ENCODE measurements around the gene EPHA3.

Gene EPHA3

DNA sequence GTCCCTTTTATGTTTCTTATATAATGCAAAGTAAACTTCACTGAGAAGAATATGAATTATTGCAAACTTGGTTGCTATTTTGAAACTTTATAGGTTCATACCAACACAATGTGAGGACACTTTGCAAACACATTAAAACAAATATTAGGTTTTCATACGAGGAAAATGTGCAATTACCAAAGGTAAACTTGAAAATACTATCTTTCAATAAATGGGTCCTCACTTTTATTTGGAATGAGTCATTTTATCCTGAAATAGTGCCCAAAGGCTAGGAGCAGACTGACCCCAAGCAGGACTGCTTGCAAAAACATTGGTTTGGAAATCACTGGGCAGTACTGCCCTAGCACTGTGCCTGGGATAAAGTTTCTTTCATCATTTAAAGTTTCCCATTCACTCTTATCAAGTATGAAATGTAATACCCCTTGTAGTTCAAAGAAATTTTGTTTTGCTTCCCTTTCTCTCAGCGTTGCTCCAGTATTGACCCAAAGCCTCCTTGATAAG lies 396.5 kb downstream of the EPHA3 start:
- no peaks in the 10 kb centered on the region for H3K4me1 ChIP-seq (ENCODE audit: control insufficient read depth, insufficient read depth, low read length)
- CTCF ChIA-PET: no interaction called here
- TF ChIP-seq ZNF558 (tag by site-specific recombination; IDR thresholded peaks at IDR 0.05): no peak
- no peak for TF ChIP-seq BCL11A (tag by site-specific recombination; IDR thresholded peaks at IDR 0.05; ENCODE audit: low read depth)
- TF ChIP-seq ZNF529 (tag by site-specific recombination; IDR thresholded peaks at IDR 0.05; ENCODE audit: insufficient replicate concordance): no peak
- TF ChIP-seq, protein P1, sequence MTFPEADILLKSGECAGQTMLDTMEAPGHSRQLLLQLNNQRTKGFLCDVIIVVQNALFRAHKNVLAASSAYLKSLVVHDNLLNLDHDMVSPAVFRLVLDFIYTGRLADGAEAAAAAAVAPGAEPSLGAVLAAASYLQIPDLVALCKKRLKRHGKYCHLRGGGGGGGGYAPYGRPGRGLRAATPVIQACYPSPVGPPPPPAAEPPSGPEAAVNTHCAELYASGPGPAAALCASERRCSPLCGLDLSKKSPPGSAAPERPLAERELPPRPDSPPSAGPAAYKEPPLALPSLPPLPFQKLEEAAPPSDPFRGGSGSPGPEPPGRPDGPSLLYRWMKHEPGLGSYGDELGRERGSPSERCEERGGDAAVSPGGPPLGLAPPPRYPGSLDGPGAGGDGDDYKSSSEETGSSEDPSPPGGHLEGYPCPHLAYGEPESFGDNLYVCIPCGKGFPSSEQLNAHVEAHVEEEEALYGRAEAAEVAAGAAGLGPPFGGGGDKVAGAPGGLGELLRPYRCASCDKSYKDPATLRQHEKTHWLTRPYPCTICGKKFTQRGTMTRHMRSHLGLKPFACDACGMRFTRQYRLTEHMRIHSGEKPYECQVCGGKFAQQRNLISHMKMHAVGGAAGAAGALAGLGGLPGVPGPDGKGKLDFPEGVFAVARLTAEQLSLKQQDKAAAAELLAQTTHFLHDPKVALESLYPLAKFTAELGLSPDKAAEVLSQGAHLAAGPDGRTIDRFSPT (tag by site-specific recombination; IDR thresholded peaks at IDR 0.05): no peak
- H3K36me3 ChIP-seq (ENCODE audit: control insufficient read depth in 2 of 2, insufficient read depth in 1 of 2, low read length in 2 of 2): no peaks in the 10 kb centered on the region
- H3K9me3 ChIP-seq (ENCODE audit: control insufficient read depth, insufficient read depth, low read depth, low read length): no peaks in the 10 kb centered on the region
- POLR2A ChIA-PET: no interaction called here
- H3K27ac ChIP-seq (ENCODE audit: extremely low read depth, low read depth, low read length): no peak overlapping the region
- H3K4me3 ChIP-seq (ENCODE audit: low read depth, low read length): no peak overlapping the region

DNA sequence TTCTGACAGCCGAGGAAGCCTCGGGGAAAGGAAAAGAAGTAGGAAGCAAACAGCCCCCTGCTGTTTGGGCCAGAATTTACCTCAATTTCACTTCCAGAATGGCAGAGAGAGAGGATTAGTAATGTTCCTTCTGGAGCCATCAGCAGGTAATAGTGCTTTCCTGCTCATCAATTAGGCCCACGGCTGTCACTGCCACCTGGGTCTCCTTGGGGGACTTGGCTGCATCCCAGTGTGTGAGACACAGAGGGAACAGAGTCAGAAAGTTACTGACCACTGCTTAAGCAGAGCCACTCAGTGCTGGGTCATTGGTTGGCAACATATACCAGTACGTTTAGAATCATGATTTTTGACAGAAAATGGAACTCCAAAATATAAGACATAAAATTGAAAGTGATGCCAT lies 397.0 kb downstream of the EPHA3 start:
- Histone ChIP-seq H3K4me1 (ENCODE audit: control insufficient read depth, insufficient read depth, low read length) (no peaks in the 10 kb centered on the region), H3K9me3 (ENCODE audit: control insufficient read depth, insufficient read depth, low read depth, low read length) (no peaks in the 10 kb centered on the region), H3K4me3 (ENCODE audit: low read depth, low read length) (no peak overlapping the region), H3K27ac (ENCODE audit: extremely low read depth, low read depth, low read length) (no peak overlapping the region), H3K36me3 (ENCODE audit: control insufficient read depth in 2 of 2, insufficient read depth in 1 of 2, low read length in 2 of 2) (no peaks in the 10 kb centered on the region)
- TF ChIP-seq ZNF514 (tag by site-specific recombination; IDR thresholded peaks at IDR 0.05) (no peak), ZBTB8A (tag by site-specific recombination; IDR thresholded peaks at IDR 0.05) (no peak), GLIS2 (tag by site-specific recombination; IDR thresholded peaks at IDR 0.05) (no peak), ZNF211 (tag by site-specific recombination; IDR thresholded peaks at IDR 0.05; ENCODE audit: low read depth) (no peak), ZNF175 (tag by site-specific recombination; IDR thresholded peaks at IDR 0.05) (no peak), IKZF3 (tag by site-specific recombination; IDR thresholded peaks at IDR 0.05) (no peak), ZNF140 (tag by site-specific recombination; IDR thresholded peaks at IDR 0.05) (no peak), ZNF624 (tag by site-specific recombination; IDR thresholded peaks at IDR 0.05) (no peak), ZNF155 (tag by site-specific recombination; IDR thresholded peaks at IDR 0.05) (no peak), ZNF10 (tag by site-specific recombination; IDR thresholded peaks at IDR 0.05) (no peak), ZNF560 (tag by site-specific recombination; IDR thresholded peaks at IDR 0.05; ENCODE audit: borderline replicate concordance) (no peak), ZFP3 (tag by site-specific recombination; IDR thresholded peaks at IDR 0.05; ENCODE audit: low read depth) (no peak), ZNF629 (tag by site-specific recombination; IDR thresholded peaks at IDR 0.05) (no peak), MYNN (tag by site-specific recombination; IDR thresholded peaks at IDR 0.05; ENCODE audit: borderline replicate concordance) (no peak)
- ChIA-PET POLR2A (no interaction called here), CTCF (no interaction called here)

DNA sequence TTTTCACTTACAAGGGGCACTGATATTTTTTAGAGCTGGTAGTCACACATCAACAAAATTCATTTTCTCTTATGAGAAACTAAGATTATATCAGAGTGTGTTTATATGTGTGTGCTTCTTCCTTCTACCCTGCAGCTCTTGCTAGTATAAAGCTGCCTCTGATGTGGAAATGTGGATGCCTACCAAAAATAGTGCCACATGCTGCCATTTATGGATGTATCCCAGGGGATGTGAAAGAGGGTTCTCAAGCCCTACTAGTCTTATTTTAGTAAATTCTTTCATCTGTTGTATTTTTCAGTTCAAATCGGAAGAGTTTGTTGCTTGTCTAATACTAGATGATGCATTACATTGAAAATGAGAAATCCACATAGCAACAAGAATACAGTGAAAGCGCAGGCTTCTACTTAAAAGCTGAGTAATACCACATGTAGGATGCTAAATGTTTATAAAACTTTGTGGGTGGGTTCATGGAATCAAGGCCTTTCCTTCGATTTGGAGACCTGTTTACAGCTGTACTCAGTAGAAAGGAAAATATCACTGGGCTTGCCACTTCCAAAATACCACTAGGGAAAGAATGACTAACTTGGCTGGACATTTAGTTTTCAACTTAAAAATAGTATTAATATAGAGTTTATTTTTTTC lies 399.2 kb downstream of the EPHA3 start:
- ChIA-PET CTCF (no interaction called here), POLR2A (interaction anchor here (0.6 kb wide), 1 partner anchor 20 kb away, joined by 5 read pairs; no protein-coding TSS in a partner anchor)
- no peaks in the 10 kb centered on the region for H3K4me1 ChIP-seq (ENCODE audit: control insufficient read depth, insufficient read depth, low read length)
- H3K36me3 ChIP-seq (ENCODE audit: control insufficient read depth in 2 of 2, insufficient read depth in 1 of 2, low read length in 2 of 2): no peaks in the 10 kb centered on the region
- H3K27ac ChIP-seq (ENCODE audit: extremely low read depth, low read depth, low read length): no peak overlapping the region
- no peaks in the 10 kb centered on the region for H3K9me3 ChIP-seq (ENCODE audit: control insufficient read depth, insufficient read depth, low read depth, low read length)
- H3K4me3 ChIP-seq (ENCODE audit: low read depth, low read length): no peak overlapping the region
- no peak for TF ChIP-seq ZNF23 (tag by site-specific recombination; IDR thresholded peaks at IDR 0.05; ENCODE audit: borderline replicate concordance)
- TF ChIP-seq ZNF792 (tag by site-specific recombination; IDR thresholded peaks at IDR 0.05): no peak
- TF ChIP-seq, protein P2, sequence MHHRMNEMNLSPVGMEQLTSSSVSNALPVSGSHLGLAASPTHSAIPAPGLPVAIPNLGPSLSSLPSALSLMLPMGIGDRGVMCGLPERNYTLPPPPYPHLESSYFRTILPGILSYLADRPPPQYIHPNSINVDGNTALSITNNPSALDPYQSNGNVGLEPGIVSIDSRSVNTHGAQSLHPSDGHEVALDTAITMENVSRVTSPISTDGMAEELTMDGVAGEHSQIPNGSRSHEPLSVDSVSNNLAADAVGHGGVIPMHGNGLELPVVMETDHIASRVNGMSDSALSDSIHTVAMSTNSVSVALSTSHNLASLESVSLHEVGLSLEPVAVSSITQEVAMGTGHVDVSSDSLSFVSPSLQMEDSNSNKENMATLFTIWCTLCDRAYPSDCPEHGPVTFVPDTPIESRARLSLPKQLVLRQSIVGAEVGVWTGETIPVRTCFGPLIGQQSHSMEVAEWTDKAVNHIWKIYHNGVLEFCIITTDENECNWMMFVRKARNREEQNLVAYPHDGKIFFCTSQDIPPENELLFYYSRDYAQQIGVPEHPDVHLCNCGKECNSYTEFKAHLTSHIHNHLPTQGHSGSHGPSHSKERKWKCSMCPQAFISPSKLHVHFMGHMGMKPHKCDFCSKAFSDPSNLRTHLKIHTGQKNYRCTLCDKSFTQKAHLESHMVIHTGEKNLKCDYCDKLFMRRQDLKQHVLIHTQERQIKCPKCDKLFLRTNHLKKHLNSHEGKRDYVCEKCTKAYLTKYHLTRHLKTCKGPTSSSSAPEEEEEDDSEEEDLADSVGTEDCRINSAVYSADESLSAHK (tag by site-specific recombination; IDR thresholded peaks at IDR 0.05): no peak
- no peak for TF ChIP-seq ZNF558 (tag by site-specific recombination; IDR thresholded peaks at IDR 0.05)
- no peak for TF ChIP-seq YY1 (tag by site-specific recombination; IDR thresholded peaks at IDR 0.05)
- TF ChIP-seq ZFHX2 (tag by site-specific recombination; conservative IDR thresholded peaks at IDR 0.05): no peak
- TF ChIP-seq ZNF510 (tag by site-specific recombination; IDR thresholded peaks at IDR 0.05; ENCODE audit: insufficient replicate concordance): no peak
- TF ChIP-seq ZNF426 (tag by site-specific recombination; IDR thresholded peaks at IDR 0.05): no peak
- TF ChIP-seq SCRT1 (tag by site-specific recombination; IDR thresholded peaks at IDR 0.05; ENCODE audit: borderline replicate concordance): no peak
- no peak for TF ChIP-seq IKZF3 (tag by site-specific recombination; IDR thresholded peaks at IDR 0.05)
- no peak for TF ChIP-seq SETDB1 (IDR thresholded peaks at IDR 0.05; ENCODE audit: insufficient read length, low read length)
- no peak for TF ChIP-seq KLF10 (tag by site-specific recombination; IDR thresholded peaks at IDR 0.05)
- no peak for TF ChIP-seq BCL11B (tag by site-specific recombination; IDR thresholded peaks at IDR 0.05; ENCODE audit: low read depth)
- no peak for TF ChIP-seq EGR2 (tag by site-specific recombination; IDR thresholded peaks at IDR 0.05; ENCODE audit: low read depth)
